Common myeloid progenitor, CD34-positive (primary cell): ENCODE results near the gene UBALD1.

Experiments used
- CTCF ChIA-PET: fragments of 350-600 bp; sonication (Branson Sonifier 250); formaldehyde crosslinking; loops from one replicate; lab custom pipeline; 2021; ENCODE audit warnings: antibody characterized with exemption; lab: Charles Lee
- POLR2A ChIA-PET: fragments of 350-600 bp; sonication (Branson Sonifier 250); formaldehyde crosslinking; loops from one replicate; lab custom pipeline; 2021; ENCODE audit warnings: antibody characterized with exemption; lab: Charles Lee
- DNase-seq, 3 donors: peaks; one replicate each; pipeline versions ENCODE4 v3.0.0 to v3.0.0-alpha.2; 2013
- H3K27ac ChIP-seq, 2 experiments: 1 replicate in 1 of 2; 2 replicates in 1 of 2; pipeline ENCODE4 v1.7.0; 2013; ENCODE audit warnings: inconsistent platforms in 2 of 2, low read length in 2 of 2, mild to moderate bottlenecking in 2 of 2, low read depth in 1 of 2, moderate library complexity in 1 of 2; ENCODE audit not compliant: severe bottlenecking in 2 of 2, insufficient read depth in 1 of 2, poor library complexity in 1 of 2
- H3K27me3 ChIP-seq, 5 experiments: replicated peaks in 2 of 5; 1 replicate in 3 of 5; 2 replicates in 2 of 5; pipeline versions ENCODE4 v1.6.1 to v1.7.0; 2013; ENCODE audit warnings: low read length in 4 of 5, mild to moderate bottlenecking in 2 of 5, moderate library complexity in 2 of 5, inconsistent platforms in 1 of 5; ENCODE audit not compliant: insufficient read depth in 5 of 5, control insufficient read depth in 4 of 5
- H3K36me3 ChIP-seq, 4 experiments: 1 replicate in 2 of 4; 2 replicates in 2 of 4; pipeline versions ENCODE4 v1.6.1 to v1.7.0; 2013; ENCODE audit warnings: low read length in 3 of 4, control low read depth in 1 of 4, mild to moderate bottlenecking in 1 of 4; ENCODE audit not compliant: control insufficient read depth in 4 of 4, insufficient read depth in 4 of 4
- H3K4me1 ChIP-seq, 4 experiments: 1 replicate in 3 of 4; 2 replicates in 1 of 4; pipeline versions ENCODE4 v1.6.1 to v1.7.1; 2013; ENCODE audit warnings: low read length in 3 of 4, mild to moderate bottlenecking in 3 of 4, control low read depth in 1 of 4, inconsistent platforms in 1 of 4, moderate library complexity in 1 of 4; ENCODE audit not compliant: control insufficient read depth in 4 of 4, insufficient read depth in 4 of 4; ENCODE audit errors: control extremely low read depth in 1 of 4
- H3K4me3 ChIP-seq, 7 experiments: 1 replicate in 4 of 7; 2 replicates in 3 of 7; pipeline versions ENCODE4 v1.5.1 to v1.7.0; 2013; ENCODE audit warnings: mild to moderate bottlenecking in 7 of 7, low read length in 6 of 7, moderate library complexity in 6 of 7, inconsistent platforms in 2 of 7, low read depth in 2 of 7, control low read depth in 1 of 7; ENCODE audit not compliant: insufficient read depth in 4 of 7, control insufficient read depth in 1 of 7; ENCODE audit errors: extremely low read depth in 1 of 7
- H3K9me3 ChIP-seq, 5 experiments: 1 replicate in 4 of 5; 2 replicates in 1 of 5; pipeline versions ENCODE4 v1.6.1 to v1.7.1; 2013; ENCODE audit warnings: low read length in 4 of 5, mild to moderate bottlenecking in 2 of 5, inconsistent platforms in 1 of 5, low read depth in 1 of 5, moderate library complexity in 1 of 5; ENCODE audit not compliant: control insufficient read depth in 4 of 5, insufficient read depth in 2 of 5; ENCODE audit errors: control extremely low read depth in 1 of 5
- WGBS: methylation state at CpG from one replicate; pipeline ENCODE4 v1.1.5; 2013; ENCODE audit not compliant: insufficient coverage; 5-methylcytosine and 5-hydroxymethylcytosine counted together

UBALD1 gene

GRCh38 chr16:4659363-4660353 is 45.0 kb upstream of the UBALD1 start:
- no peaks in the 10 kb centered on the region for H3K27me3 ChIP-seq
- no peaks in the 10 kb centered on the region for H3K9me3 ChIP-seq
- H3K4me1 ChIP-seq: peaks cover 5 to 56% (median 51%) of the 10 kb centered on the region in 4 experiments
- peaks cover 6 to 70% (median 27%) of the 10 kb centered on the region in 4 experiments for H3K36me3 ChIP-seq
- ChIA-PET POLR2A (no interaction called here), CTCF (interaction anchor here (1.1 to 2.3 kb wide), 4 partner anchors 10 to 148 kb away, joined by 3 to 8 read pairs (median 6); no protein-coding TSS in a partner anchor)
- DNase-seq: no peak
- 95% methylated on average over 24 of the region's 29 CpGs for WGBS
- H3K27ac ChIP-seq: no peak overlapping the region
- H3K4me3 ChIP-seq: no peak overlapping the region

DNA sequence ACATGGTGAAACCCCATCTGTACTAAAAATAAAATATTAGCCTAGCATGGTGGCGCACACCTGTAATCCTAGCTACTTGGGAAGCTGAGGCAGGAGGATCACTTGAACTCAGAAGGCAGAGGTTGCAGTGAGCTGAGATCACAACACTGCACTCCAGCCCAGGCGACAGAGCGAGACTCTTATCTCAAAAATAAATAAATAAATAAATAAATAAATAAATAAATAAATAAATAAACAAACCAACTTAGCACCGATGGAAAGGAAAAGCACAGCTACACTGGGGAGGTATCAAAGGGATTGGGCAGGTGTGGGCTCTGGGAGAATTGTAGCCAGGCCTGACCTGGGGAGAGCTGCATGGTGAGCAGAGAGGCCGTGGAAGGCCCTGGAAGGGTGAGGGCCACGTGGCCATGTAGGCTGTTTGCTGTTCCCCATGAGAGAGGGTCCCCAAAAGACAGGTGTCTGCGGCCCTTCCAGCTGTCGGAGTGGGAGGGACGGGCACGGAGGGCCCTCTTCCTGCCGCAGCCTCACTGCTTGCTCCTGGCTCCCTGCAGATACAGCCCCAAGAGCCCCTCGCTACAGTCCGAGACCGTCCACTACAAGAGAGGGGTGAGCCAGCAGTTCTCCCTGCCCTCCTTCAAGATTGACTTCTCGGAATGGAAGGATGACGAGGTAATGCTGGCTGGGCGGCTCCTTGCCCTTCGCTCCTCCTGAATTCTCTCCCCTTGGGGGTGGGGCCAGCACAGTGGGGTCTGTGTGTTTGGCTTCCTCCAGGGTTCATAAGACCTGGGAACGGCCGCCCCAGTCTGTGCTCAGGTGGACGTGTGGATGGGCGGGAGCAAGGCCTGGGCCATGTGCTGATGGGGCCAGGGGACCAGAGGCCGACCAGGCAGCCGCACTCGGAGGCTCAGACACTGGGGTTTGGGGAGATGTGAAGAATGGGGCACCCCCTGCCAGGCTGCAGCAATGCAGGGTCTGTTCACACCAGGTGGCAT is 42.3 kb upstream of the UBALD1 start:
- Histone ChIP-seq H3K4me3 (no peak overlapping the region), H3K9me3 (no peaks in the 10 kb centered on the region), H3K4me1 (peaks cover 0 to 29% (median 25%) of the 10 kb centered on the region in 4 experiments), H3K27ac (no peak overlapping the region), H3K27me3 (no peaks in the 10 kb centered on the region), H3K36me3 (peaks cover 6 to 79% (median 47%) of the 10 kb centered on the region in 4 experiments)
- WGBS: 99% methylated on average over 16 of the region's 25 CpGs
- DNase-seq: no peak
- ChIA-PET CTCF (interaction anchor here (1.0 to 1.4 kb wide), 2 partner anchors 14 to 149 kb away, joined by 3 to 5 read pairs; no protein-coding TSS in a partner anchor), POLR2A (no interaction called here)

DNA sequence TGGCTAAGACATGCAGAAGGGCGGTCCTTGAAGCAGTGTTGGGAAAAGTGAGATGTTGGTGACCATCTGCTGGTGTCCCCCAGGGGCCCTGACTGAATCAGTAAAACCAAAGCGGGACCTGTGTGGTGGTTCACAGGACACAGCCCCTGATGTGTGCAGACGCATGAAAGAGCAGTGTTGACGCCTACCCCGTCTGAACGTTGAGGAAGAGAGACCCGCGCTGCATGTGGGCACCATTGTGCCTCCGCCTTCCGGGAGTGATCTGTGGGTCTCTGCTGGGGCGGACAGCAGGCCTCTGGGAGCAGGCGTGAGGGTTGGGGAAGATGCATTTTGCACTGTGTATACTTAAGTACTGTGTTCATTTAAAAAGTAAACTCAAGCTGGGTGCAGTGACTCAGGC is 41.5 kb upstream of the UBALD1 start:
- Histone ChIP-seq H3K27me3 (no peaks in the 10 kb centered on the region), H3K27ac (no peak overlapping the region), H3K36me3 (peaks cover 7 to 79% (median 52%) of the 10 kb centered on the region in 4 experiments), H3K9me3 (no peaks in the 10 kb centered on the region), H3K4me1 (peaks cover 0 to 22% (median 17%) of the 10 kb centered on the region in 4 experiments), H3K4me3 (no peak overlapping the region)
- ChIA-PET POLR2A (no interaction called here), CTCF (interaction anchor here (1.0 to 1.5 kb wide), 2 partner anchors 13 to 39 kb away, joined by 3 to 5 read pairs; no protein-coding TSS in a partner anchor)
- no peak for DNase-seq
- 95% methylated on average over 11 of the region's 12 CpGs for WGBS

GRCh38 chr16:4655801-4656200 is 41.1 kb upstream of the UBALD1 start:
- DNase-seq: no peak
- WGBS: 94% methylated on average over 3 of the region's 6 CpGs
- peaks cover 8 to 82% (median 55%) of the 10 kb centered on the region in 4 experiments for H3K36me3 ChIP-seq
- CTCF ChIA-PET: interaction anchor here (1.5 kb wide), 1 partner anchor 38 kb away, joined by 5 read pairs; no protein-coding TSS in a partner anchor
- POLR2A ChIA-PET: interaction anchor here (0.7 kb wide), 1 partner anchor 40 kb away, joined by 3 read pairs; no protein-coding TSS in a partner anchor
- no peak overlapping the region for H3K27ac ChIP-seq
- H3K27me3 ChIP-seq: no peaks in the 10 kb centered on the region
- H3K4me3 ChIP-seq: no peak overlapping the region
- peaks cover 0 to 18% (median 13%) of the 10 kb centered on the region in 4 experiments for H3K4me1 ChIP-seq
- H3K9me3 ChIP-seq: no peaks in the 10 kb centered on the region

GRCh38 chr16:4654964-4655590 is 40.4 kb upstream of the UBALD1 start:
- Histone ChIP-seq H3K4me1 (peaks cover 0 to 13% (median 8%) of the 10 kb centered on the region in 4 experiments), H3K27ac (no peak overlapping the region), H3K36me3 (peaks cover 8 to 75% (median 55%) of the 10 kb centered on the region in 4 experiments), H3K27me3 (no peaks in the 10 kb centered on the region), H3K4me3 (no peak overlapping the region), H3K9me3 (no peaks in the 10 kb centered on the region)
- CTCF ChIA-PET: interaction anchor here (1.5 kb wide), 1 partner anchor 38 kb away, joined by 5 read pairs; no protein-coding TSS in a partner anchor
- WGBS: 93% methylated on average over 11 of the region's 12 CpGs
- POLR2A ChIA-PET: interaction anchor here (0.6 to 0.7 kb wide), 2 partner anchors 37 to 40 kb away, joined by 3 to 4 read pairs; no protein-coding TSS in a partner anchor
- no peak for DNase-seq
